MCF 10A (cell line): ENCODE data around the gene IL4R. TPM values are rescaled to one million over a fixed set of nuclear protein-coding genes. Genes with fewer than 3 reads are reported as not detected.

Experiments
- BruUV-seq: library from RNA; stranded (reverse); fragments of 400-500 nt; replicated peaks from 2 replicates; lab custom pipeline; 2021; lab: Mats Ljungman, UMichigan
- CTCF ChIA-PET: fragments of 300-600 bp; sonication (Branson Sonifier 250); formaldehyde crosslinking; extraction: SDS; loops from one replicate; lab custom pipeline; 2021; ENCODE audit warnings: antibody characterized with exemption, inconsistent platforms; lab: Yijun Ruan, JAX
- POLR2A ChIA-PET: fragments of 300-600, 350-650 bp; sonication (Branson Sonifier 250); formaldehyde crosslinking; extraction: SDS; loops from one replicate; lab custom pipeline; 2020; ENCODE audit warnings: antibody characterized with exemption, inconsistent platforms; lab: Yijun Ruan, JAX
- DNase-seq: peaks from one replicate; pipeline ENCODE4 v3.0.0-alpha.2; 2018; ENCODE audit not compliant: unreplicated experiment
- H3K27ac Mint-ChIP-seq: one replicate; pipeline ENCODE4 v1.8.0; 2022; ENCODE audit warnings: mild to moderate bottlenecking, low read depth, mixed read lengths; ENCODE audit not compliant: unreplicated experiment
- H3K27me3 Mint-ChIP-seq: one replicate; pipeline ENCODE4 v1.8.0; 2022; ENCODE audit warnings: mixed read lengths; ENCODE audit not compliant: insufficient read depth, unreplicated experiment
- H3K36me3 Mint-ChIP-seq: one replicate; pipeline ENCODE4 v1.8.0; 2022; ENCODE audit warnings: mild to moderate bottlenecking, moderate library complexity, mixed read lengths; ENCODE audit not compliant: insufficient read depth, unreplicated experiment
- H3K4me1 Mint-ChIP-seq: one replicate; pipeline ENCODE4 v1.8.0; 2022; ENCODE audit warnings: mixed read lengths; ENCODE audit not compliant: insufficient read depth, unreplicated experiment
- H3K4me3 Mint-ChIP-seq: one replicate; pipeline ENCODE4 v1.8.0; 2022; ENCODE audit warnings: mild to moderate bottlenecking, moderate library complexity, mixed read lengths; ENCODE audit not compliant: unreplicated experiment
- H3K9me3 Mint-ChIP-seq: one replicate; pipeline ENCODE4 v1.8.0; 2022; ENCODE audit warnings: mixed read lengths; ENCODE audit not compliant: unreplicated experiment
- CTCF ChIP-seq: fragments of 200-600 bp; IDR thresholded peaks from one replicate; pipeline ENCODE4 v1.8.0; 2022; ENCODE audit warnings: antibody characterized with exemption, mild to moderate bottlenecking; ENCODE audit not compliant: unreplicated experiment
- intact Hi-C: fragments of 100-400 bp; cut with micrococcal nuclease; formaldehyde crosslinking; loops from 2 replicates; pipeline ENCODE4 v1.14.1; 2022
- total RNA-seq: library from RNA; stranded (reverse); gene quantifications from 2 replicates; pipeline ENCODE4 v1.2.3, GENCODE V29; 2022

The IL4R gene
- total RNA-seq, 1 experiment from 2014 or later, result 51.9 TPM

- no peaks in the 10 kb centered on the region for H3K9me3 Mint-ChIP-seq
- H3K4me1 Mint-ChIP-seq, result peaks cover 66% of the 10 kb centered on the region
- peak overlapping the region; percentile 67 for H3K4me3 Mint-ChIP-seq
- H3K27ac Mint-ChIP-seq, result peak overlapping the region; percentile 61
- ChIA-PET CTCF (interaction anchor here (1.0 to 5.9 kb wide), 5 partner anchors 8 to 140 kb away, joined by 3 to 36 read pairs (median 5); no protein-coding TSS in a partner anchor), POLR2A (interaction anchor here (0.7 to 5.0 kb wide), 8 partner anchors 10 to 79 kb away, joined by 3 to 57 read pairs (median 4); partner anchors contain the start of gene NSMCE1)
- H3K27me3 Mint-ChIP-seq, result no peaks in the 10 kb centered on the region
- BruUV-seq, result no TSS peak
- peaks cover 15% of the 10 kb centered on the region for H3K36me3 Mint-ChIP-seq
- DNase-seq, result peak; percentile 90
- intact Hi-C loops, result loop anchor here (5.0 kb wide), 1 partner anchor 39 kb away; no protein-coding TSS in a partner anchor
- TF ChIP-seq CTCF, result no peak
These were observed 4.8 kb downstream of the IL4R start for GRCh38 chr16:27318392-27319256.

GRCh38 chr16:27319257-27319965 is 5.6 kb downstream of the IL4R start:
- intact Hi-C loops, result loop anchor here (5.0 kb wide), 1 partner anchor 38 kb away; no protein-coding TSS in a partner anchor
- no peak for DNase-seq

GRCh38 chr16:27320261-27321012 is 6.7 kb downstream of the IL4R start:
- intact Hi-C loops, result no loop called here
- no peaks in the 10 kb centered on the region for H3K9me3 Mint-ChIP-seq
- POLR2A ChIA-PET, result interaction anchor here (1.3 to 2.5 kb wide), 6 partner anchors 8 to 117 kb away, joined by 3 to 9 read pairs (median 6); partner anchors contain the start of genes KDM8 and NSMCE1
- H3K4me3 Mint-ChIP-seq, result no peak overlapping the region
- TF ChIP-seq CTCF, result no peak
- DNase-seq, result peak; percentile 28
- no TSS peak for BruUV-seq
- peaks cover 15% of the 10 kb centered on the region for H3K36me3 Mint-ChIP-seq
- CTCF ChIA-PET, result interaction anchor here (0.5 to 5.9 kb wide), 5 partner anchors 47 to 169 kb away, joined by 3 to 36 read pairs (median 3); no protein-coding TSS in a partner anchor
- H3K4me1 Mint-ChIP-seq, result peaks cover 60% of the 10 kb centered on the region
- H3K27ac Mint-ChIP-seq, result peak overlapping the region; percentile 61
- no peaks in the 10 kb centered on the region for H3K27me3 Mint-ChIP-seq

More at GRCh38 chr16:27319257-27319965, 5.6 kb downstream of the IL4R start:
- Mint-ChIP-seq H3K27ac (peak overlapping the region; percentile 61), H3K36me3 (peaks cover 15% of the 10 kb centered on the region), H3K9me3 (no peaks in the 10 kb centered on the region), H3K27me3 (no peaks in the 10 kb centered on the region), H3K4me1 (peaks cover 66% of the 10 kb centered on the region), H3K4me3 (peak overlapping the region; percentile 67)
- no peak for TF ChIP-seq CTCF
- ChIA-PET POLR2A (interaction anchor here (0.7 to 5.0 kb wide), 7 partner anchors 9 to 231 kb away, joined by 3 to 57 read pairs (median 8); partner anchors contain the start of genes KATNIP, KDM8 and NSMCE1), CTCF (interaction anchor here (5.9 kb wide), 1 partner anchor 48 kb away, joined by 36 read pairs; no protein-coding TSS in a partner anchor)
- BruUV-seq, result no TSS peak
